ENCODE measurements around the gene TFAP2B.

Gene TFAP2B

DNA sequence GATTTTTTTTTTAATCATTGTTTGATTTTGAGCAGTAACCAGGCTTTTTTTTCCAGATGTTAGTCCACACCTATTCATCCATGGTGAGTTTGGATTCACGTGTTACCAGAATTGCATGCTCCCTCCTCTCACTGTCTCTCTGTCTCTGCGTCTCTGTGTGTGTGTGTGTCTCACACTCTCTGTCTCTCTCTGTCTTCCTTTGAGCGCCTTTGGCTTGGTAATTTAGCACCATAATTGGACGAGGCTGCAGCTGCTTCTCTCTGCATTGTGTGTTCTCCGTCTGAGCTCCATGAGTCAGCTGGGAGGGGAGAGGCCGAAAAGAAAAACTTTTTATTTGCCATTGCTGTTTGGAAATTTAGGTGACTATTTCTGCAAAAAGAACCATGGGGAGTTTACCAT, 3.4 kb downstream of the TFAP2B start:
- H3K27ac ChIP-seq = no peak overlapping the region
- ChIA-PET CTCF (no interaction called here), POLR2A (ENCODE audit: low non-redundant PET) (no interaction called here)
- TF ChIP-seq, protein P1, sequence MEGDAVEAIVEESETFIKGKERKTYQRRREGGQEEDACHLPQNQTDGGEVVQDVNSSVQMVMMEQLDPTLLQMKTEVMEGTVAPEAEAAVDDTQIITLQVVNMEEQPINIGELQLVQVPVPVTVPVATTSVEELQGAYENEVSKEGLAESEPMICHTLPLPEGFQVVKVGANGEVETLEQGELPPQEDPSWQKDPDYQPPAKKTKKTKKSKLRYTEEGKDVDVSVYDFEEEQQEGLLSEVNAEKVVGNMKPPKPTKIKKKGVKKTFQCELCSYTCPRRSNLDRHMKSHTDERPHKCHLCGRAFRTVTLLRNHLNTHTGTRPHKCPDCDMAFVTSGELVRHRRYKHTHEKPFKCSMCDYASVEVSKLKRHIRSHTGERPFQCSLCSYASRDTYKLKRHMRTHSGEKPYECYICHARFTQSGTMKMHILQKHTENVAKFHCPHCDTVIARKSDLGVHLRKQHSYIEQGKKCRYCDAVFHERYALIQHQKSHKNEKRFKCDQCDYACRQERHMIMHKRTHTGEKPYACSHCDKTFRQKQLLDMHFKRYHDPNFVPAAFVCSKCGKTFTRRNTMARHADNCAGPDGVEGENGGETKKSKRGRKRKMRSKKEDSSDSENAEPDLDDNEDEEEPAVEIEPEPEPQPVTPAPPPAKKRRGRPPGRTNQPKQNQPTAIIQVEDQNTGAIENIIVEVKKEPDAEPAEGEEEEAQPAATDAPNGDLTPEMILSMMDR (conservative IDR thresholded peaks at IDR 0.05; ENCODE audit: low read depth) = no peak
- no peak for DNase-seq (ENCODE audit: low spot score)

DNA sequence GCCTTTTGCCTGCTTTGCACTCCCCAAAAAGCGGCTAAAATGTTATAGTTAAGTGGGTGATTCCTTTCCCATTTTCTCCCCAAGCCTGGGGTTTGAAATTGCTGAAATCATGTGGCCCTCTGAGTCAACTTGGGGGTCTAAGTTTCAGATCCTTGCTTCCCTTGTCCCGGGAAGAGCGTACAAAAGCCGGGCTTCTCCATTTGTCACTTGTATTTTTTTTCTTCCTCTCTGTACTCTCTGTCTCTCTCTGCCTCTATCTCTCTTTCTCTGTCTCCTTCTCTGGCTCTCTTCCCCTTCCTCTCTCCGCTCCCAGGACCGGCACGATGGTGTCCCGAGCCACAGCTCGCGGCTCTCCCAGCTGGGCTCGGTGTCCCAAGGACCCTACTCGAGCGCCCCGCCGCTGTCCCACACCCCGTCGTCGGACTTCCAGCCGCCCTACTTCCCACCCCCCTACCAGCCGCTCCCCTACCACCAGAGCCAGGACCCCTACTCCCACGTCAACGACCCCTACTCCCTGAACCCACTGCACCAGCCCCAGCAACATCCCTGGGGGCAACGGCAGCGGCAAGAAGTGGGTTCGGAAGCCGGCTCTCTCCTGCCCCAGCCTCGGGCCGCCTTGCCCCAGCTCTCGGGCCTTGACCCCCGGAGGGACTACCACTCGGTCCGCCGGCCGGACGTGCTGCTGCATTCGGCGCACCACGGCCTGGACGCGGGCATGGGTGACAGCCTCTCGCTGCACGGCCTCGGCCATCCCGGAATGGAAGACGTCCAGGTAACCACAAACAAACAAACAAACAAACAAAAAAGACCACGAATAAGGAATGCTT, 4.6 kb downstream of the TFAP2B start:
- DNase-seq (ENCODE audit: low spot score) = no peak
- CTCF ChIA-PET = no interaction called here
- POLR2A ChIA-PET (ENCODE audit: low non-redundant PET) = no interaction called here
- H3K27ac ChIP-seq = no peak overlapping the region
- TF ChIP-seq, protein P1 (conservative IDR thresholded peaks at IDR 0.05; ENCODE audit: low read depth) = no peak

DNA sequence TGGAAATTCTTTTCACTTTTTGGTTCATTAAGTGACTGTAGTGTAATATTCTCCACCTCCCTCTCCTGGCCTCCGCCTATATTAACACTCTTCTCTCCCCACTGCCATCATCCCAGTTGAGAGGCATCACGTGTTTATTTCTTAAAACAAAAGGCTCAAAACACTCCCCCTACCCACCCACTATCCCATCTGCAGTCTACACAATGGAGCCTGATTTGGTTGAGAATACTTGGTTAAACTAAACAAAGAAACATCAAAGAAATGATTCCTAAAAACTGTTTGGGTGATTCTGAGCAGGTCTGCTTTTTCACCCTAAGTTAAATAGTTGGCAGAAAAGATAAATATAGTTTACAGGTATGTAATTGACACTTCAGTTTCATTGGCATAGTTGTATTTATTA, 5.9 kb downstream of the TFAP2B start:
- ChIA-PET CTCF (no interaction called here), POLR2A (ENCODE audit: low non-redundant PET) (no interaction called here)
- DNase-seq (ENCODE audit: low spot score) = no peak
- TF ChIP-seq, protein P1 (conservative IDR thresholded peaks at IDR 0.05; ENCODE audit: low read depth) = no peak
- H3K27ac ChIP-seq = no peak overlapping the region

DNA sequence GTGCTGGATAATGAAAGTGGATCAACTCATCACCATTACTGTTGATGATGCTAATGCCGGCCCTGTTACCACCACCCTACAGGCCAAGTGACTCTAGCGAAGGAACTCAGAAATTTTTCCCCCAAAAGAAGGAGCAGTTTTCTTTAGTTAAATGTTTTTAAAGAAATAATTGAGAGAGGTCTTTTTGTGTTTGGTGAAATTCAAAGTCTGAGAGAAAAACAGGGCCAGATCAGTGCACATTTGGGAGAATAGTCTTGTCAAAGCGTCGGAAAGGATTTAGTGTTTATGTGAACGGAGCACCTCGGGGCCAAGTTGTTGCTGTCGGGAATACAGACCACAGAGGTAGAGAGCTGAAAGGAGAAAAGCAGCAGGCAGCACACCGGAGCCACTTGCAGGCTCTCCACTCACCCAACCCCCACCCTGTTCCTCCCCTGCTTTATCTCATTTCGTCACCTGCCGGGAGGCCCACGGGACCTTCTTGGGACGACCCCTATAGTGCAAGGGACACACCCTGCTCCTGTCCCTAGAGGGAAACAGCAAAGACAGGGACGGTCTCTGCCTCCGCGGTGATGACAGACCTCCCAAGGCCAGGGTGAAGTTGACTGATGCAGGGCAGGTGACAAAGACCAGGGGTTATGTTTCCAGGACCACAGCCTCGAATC, 6.8 kb downstream of the TFAP2B start:
- ChIA-PET CTCF (no interaction called here), POLR2A (ENCODE audit: low non-redundant PET) (no interaction called here)
- TF ChIP-seq, protein P1 (conservative IDR thresholded peaks at IDR 0.05; ENCODE audit: low read depth) = no peak
- no peak overlapping the region for H3K27ac ChIP-seq
- no peak for DNase-seq (ENCODE audit: low spot score)

DNA sequence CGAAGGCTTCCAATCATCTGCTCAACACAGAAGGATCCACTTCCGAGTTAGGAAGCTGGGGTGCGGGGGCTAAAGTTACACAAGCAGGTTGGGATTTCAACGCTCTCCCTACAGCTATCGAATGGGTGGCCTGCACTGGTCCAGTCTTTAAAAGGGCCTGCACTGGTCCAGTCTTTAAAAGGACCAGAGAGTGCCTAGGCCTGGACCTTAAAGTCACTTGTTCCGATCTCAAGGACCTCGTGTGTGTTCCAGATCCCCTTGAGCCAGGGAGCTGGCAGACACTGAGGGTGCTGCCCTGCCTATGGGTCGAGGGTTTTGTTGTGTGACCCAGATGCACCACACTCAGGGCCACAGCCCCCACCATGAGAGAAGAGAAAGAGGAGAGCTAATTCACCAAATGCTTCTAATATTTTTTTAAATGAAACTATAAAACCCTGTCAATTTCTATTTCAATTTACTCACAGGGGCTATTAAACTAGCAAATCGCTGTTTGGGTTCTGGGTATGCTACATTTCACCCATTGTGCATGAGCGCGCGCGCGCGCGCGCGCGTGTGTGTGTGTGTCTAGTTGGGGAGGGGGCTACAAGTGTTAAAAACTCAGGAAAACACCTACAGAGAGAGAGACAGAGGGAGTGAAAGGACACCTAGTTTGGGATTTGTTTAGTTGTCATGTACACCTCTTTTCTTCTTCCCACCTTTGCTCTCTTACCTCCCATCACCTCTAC, 7.5 kb downstream of the TFAP2B start:
- H3K27ac ChIP-seq = no peak overlapping the region
- ChIA-PET POLR2A (ENCODE audit: low non-redundant PET) (no interaction called here), CTCF (no interaction called here)
- DNase-seq (ENCODE audit: low spot score) = no peak
- TF ChIP-seq, protein P1 (conservative IDR thresholded peaks at IDR 0.05; ENCODE audit: low read depth) = no peak

DNA sequence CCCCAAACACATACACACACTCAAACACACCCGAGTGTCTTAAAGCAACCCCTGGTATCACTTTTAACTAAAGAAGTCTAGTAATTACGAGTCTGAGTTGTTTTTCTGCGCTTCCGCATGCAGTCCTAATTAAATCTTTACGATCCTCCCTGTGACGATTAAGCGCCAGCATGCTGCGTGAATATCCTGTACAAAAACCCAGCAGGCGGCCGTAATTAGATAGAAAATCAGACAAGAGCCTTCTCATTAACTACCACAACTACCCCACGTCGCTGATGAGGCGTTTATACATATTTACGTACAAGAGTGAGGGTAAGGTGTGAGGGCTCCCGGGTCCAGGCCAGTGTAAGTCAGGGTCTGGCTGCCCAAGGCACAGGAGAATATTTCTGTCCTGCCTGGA, 8.1 kb downstream of the TFAP2B start:
- TF ChIP-seq, protein P1 (conservative IDR thresholded peaks at IDR 0.05; ENCODE audit: low read depth) = no peak
- no peak for DNase-seq (ENCODE audit: low spot score)
- ChIA-PET CTCF (no interaction called here), POLR2A (ENCODE audit: low non-redundant PET) (no interaction called here)
- H3K27ac ChIP-seq = no peak overlapping the region

Measured in RWPE1 (cell line).